Bronchial epithelial cell (primary cell): Measurements from ENCODE around the gene FLCN. TPM values are rescaled to one million over a fixed set of nuclear protein-coding genes. Genes with fewer than 3 reads are reported as not detected.
"Not testable (repeated sequence)": the region's sequence is repeated elsewhere in the genome, so short reads cannot be mapped to it uniquely, and the experiment has no call there.

Experiments
- DNase-seq: peaks from one replicate; pipeline ENCODE4 v3.0.0-alpha.2; 2010; ENCODE audit warnings: low read depth
- FAIRE-seq: peaks from 2 replicates; lab custom pipeline; 2011; peaks lifted over from hg19 to GRCh38; lab: Jason Lieb, UNC
- H3K27me3 ChIP-seq: 2 replicates; pipeline ENCODE4 v1.5.1; 2011; ENCODE audit warnings: low read length; ENCODE audit not compliant: control insufficient read depth, insufficient read depth
- H3K36me3 ChIP-seq: 2 replicates; pipeline ENCODE4 v1.5.1; 2011; ENCODE audit warnings: low read length; ENCODE audit not compliant: control insufficient read depth, insufficient read depth
- H3K4me3 ChIP-seq: 2 replicates; pipeline ENCODE4 v1.5.1; 2011; ENCODE audit warnings: mild to moderate bottlenecking, low read depth, low read length, control low read depth
- total RNA-seq: library from RNA; depleted of rRNA; stranded (reverse); fragments of >200 nt; gene quantifications from 2 replicates; pipeline ENCODE4 v1.2.1, GENCODE V29; 2014
- TF ChIP-seq, protein P1 (sequence below): IDR thresholded peaks from 2 replicates; pipeline ENCODE4 v1.5.1; 2011; ENCODE audit warnings: mild to moderate bottlenecking, moderate library complexity, low read length, control low read depth, inconsistent platforms; ENCODE audit not compliant: insufficient read depth, severe bottlenecking

The FLCN gene
- total RNA-seq, 1 donor from 2014 or later = 51.1 TPM

DNA sequence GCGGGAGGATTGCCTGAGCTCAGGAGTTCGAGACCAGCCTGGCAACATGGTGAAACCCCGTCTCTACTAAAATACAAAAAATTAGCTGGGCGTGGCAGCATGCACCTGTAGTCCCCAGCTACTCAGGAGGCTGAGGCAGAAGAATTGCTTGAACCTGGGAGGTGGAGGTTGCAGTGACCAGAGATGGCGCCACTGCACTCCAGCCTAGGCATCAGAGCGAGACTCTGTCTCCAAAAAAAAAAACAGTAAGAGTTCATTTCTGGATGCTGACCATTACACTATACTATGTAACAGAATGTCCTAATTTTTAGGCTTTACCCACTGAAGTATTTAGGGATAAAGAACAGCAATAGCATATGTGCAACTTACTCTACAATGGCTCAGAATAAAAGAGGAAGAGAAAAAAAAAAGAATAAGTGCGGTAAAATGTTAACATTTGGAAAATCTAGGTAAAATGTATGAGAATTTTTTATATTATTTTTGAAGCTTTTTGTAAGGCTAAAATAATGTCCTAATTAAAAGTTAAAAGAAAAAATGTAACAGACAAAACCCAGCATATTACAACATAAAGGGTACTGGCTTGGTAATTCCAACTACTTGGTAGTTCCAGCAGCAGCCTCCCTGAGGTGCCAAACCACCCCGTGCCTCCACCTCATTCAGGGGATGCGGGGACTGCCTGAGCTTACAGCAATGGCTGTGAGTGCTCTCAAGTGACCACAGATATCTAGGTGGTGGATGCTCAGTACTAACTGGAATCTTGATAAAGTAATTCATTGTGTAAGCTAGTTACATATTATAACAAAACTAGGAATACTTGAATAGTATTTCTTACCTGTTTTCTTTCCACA lies 33.2 kb upstream of the FLCN start:
- TF ChIP-seq, protein P1, sequence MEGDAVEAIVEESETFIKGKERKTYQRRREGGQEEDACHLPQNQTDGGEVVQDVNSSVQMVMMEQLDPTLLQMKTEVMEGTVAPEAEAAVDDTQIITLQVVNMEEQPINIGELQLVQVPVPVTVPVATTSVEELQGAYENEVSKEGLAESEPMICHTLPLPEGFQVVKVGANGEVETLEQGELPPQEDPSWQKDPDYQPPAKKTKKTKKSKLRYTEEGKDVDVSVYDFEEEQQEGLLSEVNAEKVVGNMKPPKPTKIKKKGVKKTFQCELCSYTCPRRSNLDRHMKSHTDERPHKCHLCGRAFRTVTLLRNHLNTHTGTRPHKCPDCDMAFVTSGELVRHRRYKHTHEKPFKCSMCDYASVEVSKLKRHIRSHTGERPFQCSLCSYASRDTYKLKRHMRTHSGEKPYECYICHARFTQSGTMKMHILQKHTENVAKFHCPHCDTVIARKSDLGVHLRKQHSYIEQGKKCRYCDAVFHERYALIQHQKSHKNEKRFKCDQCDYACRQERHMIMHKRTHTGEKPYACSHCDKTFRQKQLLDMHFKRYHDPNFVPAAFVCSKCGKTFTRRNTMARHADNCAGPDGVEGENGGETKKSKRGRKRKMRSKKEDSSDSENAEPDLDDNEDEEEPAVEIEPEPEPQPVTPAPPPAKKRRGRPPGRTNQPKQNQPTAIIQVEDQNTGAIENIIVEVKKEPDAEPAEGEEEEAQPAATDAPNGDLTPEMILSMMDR = peak; percentile 34
- Histone ChIP-seq H3K27me3 (no peaks in the 10 kb centered on the region), H3K4me3 (no peak overlapping the region), H3K36me3 (peaks cover 12% of the 10 kb centered on the region)
- FAIRE-seq (no peak), DNase-seq (peak; percentile 12)

DNA sequence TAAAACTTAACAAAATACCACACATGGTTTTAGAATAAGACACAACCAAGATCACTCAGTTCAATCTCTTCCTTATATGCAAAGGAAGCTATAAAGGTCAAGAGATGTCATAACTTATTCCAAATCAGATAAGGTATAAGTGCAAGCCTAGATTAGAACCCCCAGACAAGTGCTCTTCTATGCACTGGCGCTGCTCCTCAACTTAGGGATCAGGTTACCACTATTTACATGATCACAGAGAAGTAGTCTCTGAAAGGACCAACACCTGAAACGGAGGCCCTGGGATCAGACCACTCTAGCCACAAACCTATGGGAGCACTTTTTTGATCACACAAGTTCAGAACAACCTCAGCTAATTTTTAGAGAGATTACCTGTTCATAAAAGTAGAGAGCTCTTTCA lies 27.5 kb upstream of the FLCN start:
- Histone ChIP-seq H3K27me3 (no peaks in the 10 kb centered on the region), H3K36me3 (peaks cover 15% of the 10 kb centered on the region), H3K4me3 (no peak overlapping the region)
- TF ChIP-seq, protein P1 = no peak
- FAIRE-seq = no peak
- no peak for DNase-seq

DNA sequence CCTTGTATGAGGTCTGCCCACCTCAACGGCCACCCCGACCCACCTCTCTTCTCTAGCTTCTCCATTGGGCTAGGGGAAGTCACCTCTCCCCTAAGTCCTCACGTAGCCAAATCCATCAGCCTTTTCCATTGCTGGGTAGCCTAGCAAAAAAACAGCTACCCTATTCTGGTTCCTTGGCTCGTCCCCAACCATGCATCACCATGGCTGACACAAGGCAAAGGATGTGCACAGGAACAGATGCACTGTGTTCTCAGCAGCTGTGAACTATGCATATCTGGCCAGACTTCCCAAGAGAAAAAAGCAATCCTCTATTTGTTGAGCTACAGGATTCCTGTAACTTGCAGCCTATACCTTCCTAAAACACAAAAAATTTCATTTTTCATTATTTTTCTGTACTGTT lies 22.0 kb upstream of the FLCN start:
- Histone ChIP-seq H3K36me3 (peaks cover 19% of the 10 kb centered on the region), H3K27me3 (no peaks in the 10 kb centered on the region), H3K4me3 (no peak overlapping the region)
- no peak for DNase-seq
- FAIRE-seq = no peak
- TF ChIP-seq, protein P1 = no peak

DNA sequence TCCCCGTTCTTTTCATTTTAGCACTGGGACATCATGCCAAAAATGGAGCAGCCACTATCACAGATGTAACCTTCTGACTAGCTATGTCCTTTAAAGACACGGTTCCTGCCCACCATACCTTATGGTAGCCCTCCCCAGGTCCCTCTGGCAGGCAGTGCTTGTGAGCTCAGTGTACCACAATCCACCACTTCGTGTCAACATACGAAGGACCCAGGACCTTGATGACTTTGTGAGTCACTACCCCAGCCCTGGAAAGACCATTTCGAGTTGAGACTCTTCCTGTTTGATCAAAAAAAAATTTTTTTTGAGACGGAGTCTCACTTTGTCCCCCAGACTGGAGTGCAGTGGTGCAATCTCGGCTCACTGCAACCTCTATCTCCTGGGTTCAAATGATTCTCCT lies 21.0 kb upstream of the FLCN start:
- TF ChIP-seq, protein P1 = no peak
- Histone ChIP-seq H3K27me3 (no peaks in the 10 kb centered on the region), H3K36me3 (peaks cover 23% of the 10 kb centered on the region), H3K4me3 (no peak overlapping the region)
- DNase-seq = no peak
- FAIRE-seq = no peak

DNA sequence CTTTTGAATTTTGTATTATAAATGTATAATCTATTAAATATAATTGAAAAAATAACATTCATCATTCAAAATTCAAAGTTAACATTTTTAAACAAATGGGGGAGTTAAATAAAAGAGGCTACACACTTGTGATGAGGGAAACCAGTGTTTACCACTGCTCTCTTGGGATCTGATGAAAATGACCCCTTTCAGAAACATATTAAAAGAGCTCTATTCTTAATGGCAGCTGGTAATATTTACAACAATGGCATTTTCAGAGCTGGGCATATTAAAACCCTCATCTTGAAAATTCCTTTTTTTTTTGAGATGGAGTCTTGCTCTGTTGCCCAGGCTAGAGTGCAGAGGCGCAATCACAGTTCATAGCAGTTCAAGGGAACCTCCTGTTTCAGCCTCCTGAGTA lies 19.3 kb upstream of the FLCN start:
- peaks cover 25% of the 10 kb centered on the region for H3K36me3 ChIP-seq

DNA sequence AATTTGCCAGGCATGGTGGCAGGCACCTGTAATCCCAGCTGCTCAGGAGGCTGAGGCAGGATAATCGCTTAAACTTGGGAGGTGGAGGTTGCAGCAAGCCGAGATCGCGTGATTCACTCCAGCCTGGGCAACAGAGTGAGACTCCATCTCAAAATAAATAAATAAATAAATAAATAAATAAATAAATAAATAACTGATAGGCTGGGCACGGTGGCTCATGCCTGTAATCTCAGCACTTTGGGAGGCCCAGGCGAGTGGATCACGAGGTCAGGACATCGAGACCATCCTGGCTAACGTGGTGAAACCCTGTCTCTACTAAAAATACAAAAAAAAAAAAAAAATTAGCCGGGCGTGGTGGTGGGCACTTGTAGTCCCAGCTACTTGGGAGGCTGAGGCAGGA lies 18.7 kb upstream of the FLCN start:
- peaks cover 25% of the 10 kb centered on the region for H3K36me3 ChIP-seq
- DNase-seq, H3K4me3 ChIP-seq, H3K27me3 ChIP-seq, FAIRE-seq: not testable (repeated sequence)

More for the DNA sequence above, 19.3 kb upstream of the FLCN start:
- DNase-seq (no peak), FAIRE-seq (no peak)
- Histone ChIP-seq H3K4me3 (no peak overlapping the region), H3K27me3 (no peaks in the 10 kb centered on the region)
- TF ChIP-seq, protein P1 = no peak
